Measurements from ENCODE around the gene BOD1L1. TPM values are rescaled to one million over a fixed set of nuclear protein-coding genes. Genes with fewer than 3 reads are reported as not detected.

Gene BOD1L1
- total RNA-seq, 1 donor from 2014 or later = 37.5 TPM

GRCh38 chr4:13523105-13523477 lies 104.4 kb downstream of the BOD1L1 start:
- Histone ChIP-seq H3K4me1 (peaks cover 13% of the 10 kb centered on the region), H3K27me3 (peaks cover 91% of the 10 kb centered on the region), H3K36me3 (no peaks in the 10 kb centered on the region), H3K9me3 (no peaks in the 10 kb centered on the region), H3K27ac (no peak overlapping the region), H3K4me3 (no peak overlapping the region)
- intact Hi-C loops (cut with DNase I) = no loop called here
- no peak for ATAC-seq
- DNase-seq = no peak
- TF ChIP-seq CTCF (IDR thresholded peaks at IDR 0.05) = no peak

- Histone ChIP-seq H3K9me3 (no peaks in the 10 kb centered on the region), H3K4me1 (peaks cover 7% of the 10 kb centered on the region), H3K4me3 (no peak overlapping the region), H3K27me3 (peaks cover 89% of the 10 kb centered on the region), H3K27ac (no peak overlapping the region), H3K36me3 (no peaks in the 10 kb centered on the region)
- no peak for TF ChIP-seq CTCF (IDR thresholded peaks at IDR 0.05)
- ATAC-seq = peak; percentile 35
- intact Hi-C loops (cut with DNase I) = no loop called here
- DNase-seq = peak; percentile 57
Measured at GRCh38 chr4:13522282-13523104, 105.0 kb downstream of the BOD1L1 start.

GRCh38 chr4:13521047-13521446 lies 106.5 kb downstream of the BOD1L1 start:
- Histone ChIP-seq H3K9me3 (no peaks in the 10 kb centered on the region), H3K36me3 (no peaks in the 10 kb centered on the region), H3K4me1 (peaks cover 7% of the 10 kb centered on the region), H3K27me3 (peaks cover 75% of the 10 kb centered on the region), H3K4me3 (no peak overlapping the region), H3K27ac (no peak overlapping the region)
- intact Hi-C loops (cut with DNase I) = no loop called here
- no peak for TF ChIP-seq CTCF (IDR thresholded peaks at IDR 0.05)
- no peak for ATAC-seq
- DNase-seq = no peak

Small RNA genes lying within 50 kb of the gene (microRNA-seq; reads per million reads assigned to microRNA genes)
- not detected for gene MIR5091 (ENCODE audit: borderline microRNAs expressed)

Other genes starting within 250 kb of the BOD1L1 start
- gene RAB28, start 143.4 kb downstream of the BOD1L1 start, total RNA-seq = 17.9 TPM
- not detected for gene NKX3-2, start 83.2 kb downstream of the BOD1L1 start, total RNA-seq